GM23248 (cell line): Measurements from ENCODE around the gene PC.

ENCODE experiments used
- EZH2 ChIP-seq: fragments of 200-600 bp; sonication (generic); IDR thresholded peaks from 2 replicates; pipeline ENCODE4 v1.6.1; 2018; ENCODE audit warnings: antibody characterized with exemption, mild to moderate bottlenecking; ENCODE audit not compliant: insufficient read depth, poor library complexity, severe bottlenecking
- EZH2phosphoT487 ChIP-seq: fragments of 200-600 bp; sonication (generic); IDR thresholded peaks from 2 replicates; pipeline ENCODE4 v1.6.1; 2018; ENCODE audit warnings: antibody characterized with exemption, moderate library complexity, mild to moderate bottlenecking, low read depth; ENCODE audit not compliant: insufficient read depth

DNA sequence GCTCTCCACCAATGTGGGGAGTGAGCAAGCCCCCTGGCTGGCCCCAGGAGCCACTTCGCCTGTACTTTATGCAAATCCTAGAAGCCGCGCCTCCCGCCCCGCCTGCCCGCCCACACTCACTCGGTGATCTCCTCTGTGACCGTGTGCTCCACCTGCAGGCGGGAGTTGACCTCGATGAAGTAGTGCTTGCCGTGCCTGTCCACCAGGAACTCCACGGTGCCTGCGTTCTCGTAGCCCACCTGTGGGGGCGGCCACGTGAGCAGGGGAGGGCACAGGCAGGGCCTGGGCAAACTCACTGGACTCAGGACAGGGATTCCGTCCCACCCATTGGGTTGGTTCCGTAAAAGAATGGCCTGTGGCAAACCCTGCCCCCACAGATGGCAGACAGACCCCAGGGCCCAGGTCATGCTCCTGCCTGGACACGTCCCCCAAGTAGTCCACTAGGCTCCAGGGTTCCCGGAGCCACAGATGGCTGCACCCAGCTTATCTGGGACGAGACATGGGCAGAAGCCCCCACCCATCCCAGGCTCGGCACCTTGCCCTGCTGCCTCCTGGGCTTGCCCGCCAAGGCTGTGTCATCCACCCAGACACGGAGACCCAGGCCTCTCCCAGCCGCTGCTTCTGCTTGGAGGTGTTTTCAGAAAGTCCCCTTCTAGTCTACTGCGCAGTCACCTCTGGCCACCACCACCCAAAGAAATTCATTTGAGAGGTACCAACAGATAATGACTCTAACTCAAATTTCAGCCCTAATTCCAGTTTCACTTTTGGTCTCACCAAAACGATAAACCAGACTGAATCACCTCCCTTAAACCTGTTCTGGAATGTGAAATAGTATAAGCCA lies 89.2 kb downstream of the PC start:
- TF ChIP-seq EZH2 (no peak), EZH2phosphoT487 (no peak)
